HG02885 (cell line): ENCODE results near the gene F2R.
"Not testable (repeated sequence)": the region's sequence is repeated elsewhere in the genome, so short reads cannot be mapped to it uniquely, and the experiment has no call there.

Experiments
- ATAC-seq: cut with Tn5 transposase; IDR thresholded peaks from one replicate; pipeline ENCODE4 v1.9.1; 2021; ENCODE audit warnings: mild to moderate bottlenecking; ENCODE audit not compliant: unreplicated experiment, poor library complexity

F2R gene

DNA sequence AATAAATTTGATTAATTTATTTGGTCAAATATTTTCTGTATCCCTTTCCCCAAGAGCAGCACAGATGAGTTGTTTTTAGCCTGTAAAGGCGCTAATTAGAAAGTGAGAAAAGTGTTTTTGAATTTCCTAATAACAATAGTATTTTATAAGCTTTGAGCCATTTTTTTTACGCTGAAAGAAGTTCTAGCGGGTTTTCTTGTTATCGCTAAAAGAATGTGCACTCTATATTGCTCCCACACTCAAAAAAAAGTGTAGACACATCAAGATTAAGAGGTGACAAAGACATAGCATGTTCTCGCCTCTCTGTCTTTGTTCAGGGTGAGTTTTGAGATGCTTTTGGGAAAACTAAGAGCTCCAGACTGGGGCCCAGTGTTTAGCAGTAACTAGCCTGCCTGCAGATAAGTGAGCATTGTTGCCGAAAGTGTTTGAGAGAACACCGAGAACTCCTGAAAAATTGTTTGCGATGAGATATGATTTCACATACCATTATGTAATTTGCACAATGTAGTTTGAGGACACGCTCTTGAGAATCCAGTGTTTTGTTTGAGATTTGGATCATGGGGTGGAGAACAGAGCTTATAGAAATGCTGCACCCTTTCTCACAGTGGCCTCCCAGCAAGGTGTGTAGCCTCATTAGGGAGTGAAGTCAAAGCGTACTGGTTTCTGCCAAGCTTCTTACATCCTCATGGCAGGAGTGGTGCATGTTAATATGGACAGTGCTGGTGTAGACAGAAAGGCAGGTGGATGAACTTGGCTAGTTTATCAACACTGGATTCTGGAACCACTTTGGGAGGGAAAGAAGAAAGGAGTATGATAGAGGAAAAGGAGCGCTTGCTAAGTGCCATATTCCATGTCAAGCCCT, 1.5 kb downstream of the F2R start:
- ATAC-seq, result no peak

DNA sequence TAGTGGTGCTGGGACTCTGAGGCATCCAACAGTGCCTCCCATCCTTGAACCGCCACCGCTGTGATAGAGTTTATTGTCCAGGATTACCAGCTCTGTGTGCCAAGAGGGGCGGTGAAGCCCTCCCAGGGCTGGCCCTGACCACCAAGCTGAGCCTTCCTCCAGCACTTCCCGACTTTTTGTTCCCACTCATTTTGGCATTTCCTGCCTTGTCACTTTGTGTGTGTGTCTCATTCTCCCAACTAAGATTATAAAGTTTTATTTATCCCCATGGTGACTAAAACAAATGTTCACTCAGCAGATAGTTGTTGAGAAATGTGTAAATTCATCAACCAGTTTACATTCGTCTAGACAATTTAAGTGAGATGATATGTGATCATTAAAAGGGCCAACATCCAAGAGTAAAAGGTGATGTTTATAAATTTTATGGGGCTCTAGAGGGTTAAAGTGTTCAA, 2.5 kb downstream of the F2R start:
- no peak for ATAC-seq

DNA sequence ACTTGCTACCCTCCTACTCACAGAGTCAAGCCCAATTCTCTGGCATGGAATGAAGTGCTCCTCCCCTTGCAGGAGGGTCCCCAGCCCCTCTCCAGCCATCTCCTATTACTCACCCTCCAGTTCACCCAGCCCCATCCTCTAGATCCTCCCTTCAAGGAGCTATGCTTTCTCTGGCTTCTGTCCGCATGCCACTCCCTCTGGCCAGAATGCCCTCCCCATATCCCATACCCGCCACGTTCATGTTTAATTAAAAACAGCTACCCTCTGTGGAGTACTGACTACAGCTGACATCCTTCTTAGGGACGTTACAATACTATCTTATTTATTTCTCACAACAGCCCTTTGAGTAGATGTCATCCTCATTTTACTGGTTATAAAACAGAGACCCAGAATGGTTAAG, 3.0 kb downstream of the F2R start:
- ATAC-seq, result no peak

DNA sequence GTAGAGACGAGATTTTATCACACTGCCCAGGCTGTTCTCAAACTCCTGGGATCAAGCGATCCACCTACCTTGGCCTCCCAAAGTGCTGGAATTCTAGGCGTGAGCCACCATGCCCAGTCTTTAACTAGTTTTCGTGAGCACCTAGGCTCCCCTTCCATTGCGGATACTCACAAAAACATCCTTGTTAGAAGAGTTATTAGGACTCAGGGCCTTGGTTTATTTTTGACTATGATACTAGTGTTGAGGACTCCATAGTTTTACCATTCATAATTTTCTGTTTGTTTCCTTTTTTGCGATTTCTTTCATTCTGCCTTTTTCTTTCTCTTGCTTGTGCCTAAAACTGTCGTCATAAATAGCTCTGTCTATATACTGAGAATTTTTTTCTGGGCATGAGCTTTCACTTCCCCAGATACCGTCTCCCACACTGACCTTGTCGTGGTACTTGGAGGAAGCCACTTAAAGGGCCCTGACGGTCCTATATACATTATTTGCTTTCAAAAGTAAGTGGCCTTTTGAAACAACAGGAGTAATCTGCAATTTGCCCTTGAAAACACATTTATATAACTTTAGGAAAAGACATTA, 5.2 kb downstream of the F2R start:
- ATAC-seq, result peak; percentile 97

DNA sequence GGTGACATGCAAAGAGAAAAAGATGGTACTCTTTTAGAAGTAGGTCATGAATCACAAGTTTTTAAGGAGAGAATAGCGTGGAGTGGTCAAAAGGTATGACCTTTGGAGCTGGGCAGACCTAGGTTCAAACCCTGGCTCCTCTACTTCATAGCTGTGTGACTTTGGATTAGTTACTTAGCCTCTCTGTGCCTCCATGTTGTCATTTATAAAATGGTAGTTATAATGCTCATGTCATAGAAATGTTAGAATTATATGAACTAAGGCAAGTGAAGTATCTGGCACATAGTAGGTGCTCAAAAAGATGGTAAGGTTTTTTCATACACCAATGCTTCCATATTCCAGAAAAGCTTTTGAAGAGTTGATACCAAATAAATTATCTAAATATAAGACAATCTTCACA, 7.3 kb downstream of the F2R start:
- ATAC-seq, result no peak

DNA sequence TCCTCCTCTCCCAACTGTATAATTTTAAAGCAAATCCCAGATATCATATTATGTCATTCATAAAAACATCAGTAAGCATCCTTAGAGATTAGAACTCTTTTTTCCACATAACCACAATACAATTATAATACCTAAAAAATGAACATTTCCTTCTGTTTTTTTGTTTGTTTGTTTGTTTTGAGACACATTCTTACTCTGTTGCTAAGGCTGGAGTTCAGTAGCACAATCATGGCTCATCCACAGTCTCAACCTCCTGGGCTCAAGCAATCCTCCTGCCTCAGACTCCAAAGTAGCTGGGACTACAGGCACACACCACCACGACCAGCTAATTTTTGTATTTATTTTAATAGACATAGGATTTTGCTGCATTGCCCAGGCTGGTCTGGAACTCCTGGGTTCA, 8.0 kb downstream of the F2R start:
- ATAC-seq, result no peak

DNA sequence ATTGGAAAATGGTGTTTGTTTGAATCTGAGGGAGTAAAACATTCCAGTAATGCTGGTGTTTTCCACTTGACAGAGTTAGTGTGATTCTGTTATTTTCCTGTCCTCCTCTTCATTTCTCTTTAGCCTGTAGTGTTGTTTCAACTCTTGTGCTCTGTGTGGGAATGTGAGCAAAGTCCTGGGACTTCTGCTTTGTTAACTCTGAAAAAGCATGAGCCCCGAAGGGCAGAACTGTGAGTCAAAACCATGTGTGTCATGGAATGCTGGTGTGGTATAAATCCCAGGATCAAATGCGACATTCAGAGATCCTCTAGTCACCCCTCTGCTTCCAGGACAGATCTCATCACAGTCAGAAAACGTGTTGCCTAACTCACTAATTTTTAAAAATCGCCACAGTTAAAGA, 8.9 kb downstream of the F2R start:
- ATAC-seq, result no peak

DNA sequence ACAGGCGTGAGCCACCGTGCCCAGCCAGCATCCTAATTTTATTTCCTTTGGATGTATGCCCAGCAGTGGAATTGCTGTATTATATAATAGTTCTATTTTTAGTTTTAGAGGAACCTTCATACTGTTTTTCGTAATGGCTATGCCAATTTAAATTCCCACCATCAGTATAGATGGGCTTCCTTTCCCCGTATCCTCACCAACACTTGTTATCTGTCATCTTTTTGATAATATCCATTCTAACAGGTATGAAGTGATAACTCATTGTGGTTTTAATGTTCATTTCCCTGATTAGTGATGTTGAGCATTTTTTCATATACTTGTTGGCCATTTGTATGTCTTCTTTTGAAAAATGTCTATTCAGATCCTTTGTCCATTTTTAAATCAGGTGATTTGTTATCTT, 13.0 kb downstream of the F2R start:
- no peak for ATAC-seq

DNA sequence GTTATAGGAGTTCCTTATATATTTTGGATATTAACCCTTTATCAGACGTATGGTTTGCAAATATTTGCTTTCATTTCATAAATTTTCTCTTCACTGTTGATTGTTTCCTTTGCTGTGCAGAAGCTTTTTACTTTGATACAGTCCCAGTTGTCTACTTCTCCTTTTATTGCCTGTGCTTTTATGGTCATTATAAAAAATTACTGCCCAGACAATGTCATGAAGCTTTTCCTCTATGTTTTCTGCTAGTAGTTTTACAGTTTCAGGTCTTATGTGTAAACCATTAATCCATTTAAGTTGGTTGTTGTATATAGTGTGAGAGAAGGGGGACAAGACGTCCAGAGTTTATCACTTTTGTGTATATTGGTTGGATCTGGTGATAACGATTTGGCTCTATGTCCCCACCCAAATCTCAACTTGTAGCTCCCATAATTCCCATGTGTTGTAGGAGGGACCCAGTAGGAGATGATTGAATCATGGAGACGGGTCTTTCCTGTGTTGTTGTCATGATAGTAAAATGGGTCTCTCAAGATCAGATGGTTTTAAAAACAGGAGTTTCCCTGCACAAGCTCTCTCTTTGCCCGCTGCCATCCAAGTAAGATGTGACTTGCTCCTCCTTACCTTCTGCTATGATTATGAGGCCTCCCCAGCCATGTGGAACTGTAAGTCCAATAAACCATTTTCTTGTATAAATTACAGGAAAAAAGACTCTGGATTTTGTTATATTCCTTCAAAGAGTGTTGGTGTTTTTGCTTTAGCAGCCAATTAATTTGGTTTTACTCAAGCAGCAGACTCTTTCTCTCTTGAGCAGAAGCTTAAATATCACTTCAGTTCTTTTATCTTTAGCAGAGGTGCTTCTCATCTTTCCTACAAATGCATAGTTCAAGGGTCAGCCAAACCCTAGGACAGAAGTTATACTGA, 13.7 kb downstream of the F2R start:
- ATAC-seq, result no peak

DNA sequence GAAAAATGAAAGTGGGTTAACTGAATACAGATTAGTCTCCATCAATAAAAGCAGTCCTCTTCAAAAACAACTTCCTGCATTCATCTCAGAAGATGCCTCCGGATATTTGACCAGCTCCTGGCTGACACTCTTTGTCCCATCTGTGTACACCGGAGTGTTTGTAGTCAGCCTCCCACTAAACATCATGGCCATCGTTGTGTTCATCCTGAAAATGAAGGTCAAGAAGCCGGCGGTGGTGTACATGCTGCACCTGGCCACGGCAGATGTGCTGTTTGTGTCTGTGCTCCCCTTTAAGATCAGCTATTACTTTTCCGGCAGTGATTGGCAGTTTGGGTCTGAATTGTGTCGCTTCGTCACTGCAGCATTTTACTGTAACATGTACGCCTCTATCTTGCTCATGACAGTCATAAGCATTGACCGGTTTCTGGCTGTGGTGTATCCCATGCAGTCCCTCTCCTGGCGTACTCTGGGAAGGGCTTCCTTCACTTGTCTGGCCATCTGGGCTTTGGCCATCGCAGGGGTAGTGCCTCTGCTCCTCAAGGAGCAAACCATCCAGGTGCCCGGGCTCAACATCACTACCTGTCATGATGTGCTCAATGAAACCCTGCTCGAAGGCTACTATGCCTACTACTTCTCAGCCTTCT, 16.6 kb downstream of the F2R start:
- peak; percentile 23 for ATAC-seq

DNA sequence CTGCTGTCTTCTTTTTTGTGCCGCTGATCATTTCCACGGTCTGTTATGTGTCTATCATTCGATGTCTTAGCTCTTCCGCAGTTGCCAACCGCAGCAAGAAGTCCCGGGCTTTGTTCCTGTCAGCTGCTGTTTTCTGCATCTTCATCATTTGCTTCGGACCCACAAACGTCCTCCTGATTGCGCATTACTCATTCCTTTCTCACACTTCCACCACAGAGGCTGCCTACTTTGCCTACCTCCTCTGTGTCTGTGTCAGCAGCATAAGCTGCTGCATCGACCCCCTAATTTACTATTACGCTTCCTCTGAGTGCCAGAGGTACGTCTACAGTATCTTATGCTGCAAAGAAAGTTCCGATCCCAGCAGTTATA, 17.1 kb downstream of the F2R start:
- peak; percentile 90 for ATAC-seq

DNA sequence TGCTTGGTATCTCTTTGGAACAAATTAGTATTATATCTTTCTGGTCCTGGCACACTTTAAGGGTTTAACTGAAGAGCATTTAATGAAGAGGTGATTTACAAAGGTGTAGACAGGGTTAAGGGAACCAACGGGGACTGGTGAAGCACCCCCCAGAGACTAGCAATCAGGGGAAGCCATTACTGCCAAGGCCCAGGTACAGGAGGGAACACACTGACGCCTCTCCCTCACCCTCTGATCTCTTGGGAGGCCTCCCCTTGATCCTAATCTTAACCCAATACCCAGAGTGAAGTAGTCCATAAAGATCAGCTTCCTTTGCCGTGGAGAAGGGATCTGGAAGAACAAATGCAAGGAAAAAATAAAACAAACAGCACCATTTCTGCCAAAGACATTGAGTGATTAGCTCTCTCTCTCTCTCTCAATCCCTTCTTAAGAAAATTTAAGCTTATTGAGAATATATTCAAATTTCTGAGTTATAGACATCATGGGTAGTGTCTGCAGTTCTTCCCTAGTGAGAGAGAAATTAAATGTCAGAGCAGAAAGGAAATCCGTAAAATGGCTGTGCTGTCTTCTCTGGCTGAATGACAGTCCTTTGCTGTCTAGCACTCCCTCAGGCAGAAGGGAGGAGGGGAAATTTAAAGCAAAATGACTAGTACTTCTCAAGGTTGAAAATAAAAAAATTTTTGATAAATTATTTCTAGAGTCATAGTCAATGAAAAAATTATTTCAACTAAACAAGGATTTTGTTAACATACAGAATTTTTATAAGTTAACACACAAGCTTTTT, 20.0 kb downstream of the F2R start:
- no peak for ATAC-seq

DNA sequence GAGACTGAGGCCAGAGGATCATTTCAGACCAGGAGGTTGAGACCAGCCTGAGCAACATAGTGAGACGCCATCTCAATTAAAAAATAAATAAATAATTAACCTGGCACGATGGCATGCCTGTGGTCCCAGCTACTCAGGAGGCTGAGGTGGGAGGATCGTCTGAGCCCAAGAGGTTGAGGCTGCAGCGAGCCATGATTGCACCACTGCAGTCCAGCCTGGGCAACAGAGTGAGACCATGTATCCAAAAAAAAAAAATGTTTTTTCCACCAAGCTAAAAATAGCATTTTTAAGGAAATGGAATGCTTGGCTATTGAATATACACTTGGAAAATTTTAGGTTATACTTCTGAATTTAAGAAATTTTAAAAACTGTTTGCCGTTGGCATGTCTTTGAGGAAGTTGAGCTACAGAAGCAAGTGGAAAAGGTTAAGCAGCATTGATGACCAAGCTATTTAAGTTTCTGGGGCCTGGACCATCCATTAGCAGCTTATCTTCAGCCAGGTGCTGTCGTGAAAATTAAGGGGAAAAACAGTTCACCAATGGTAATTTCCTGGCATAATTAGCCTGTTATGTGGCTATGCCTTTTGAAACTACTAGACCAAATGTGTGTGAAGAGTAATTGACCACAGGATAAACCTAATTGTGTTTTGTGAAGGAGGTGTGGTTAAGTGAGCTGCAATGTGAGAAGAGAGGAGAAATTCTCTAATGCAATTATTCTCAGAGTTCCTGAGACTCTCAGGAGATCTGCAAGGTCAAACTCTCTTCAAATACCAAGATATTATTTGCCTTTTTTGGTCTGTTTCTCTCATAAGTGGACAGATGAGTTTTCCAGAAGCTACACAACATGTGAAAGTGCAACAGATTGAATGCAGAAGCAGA, 21.0 kb downstream of the F2R start:
- peak; percentile 21 for ATAC-seq

DNA sequence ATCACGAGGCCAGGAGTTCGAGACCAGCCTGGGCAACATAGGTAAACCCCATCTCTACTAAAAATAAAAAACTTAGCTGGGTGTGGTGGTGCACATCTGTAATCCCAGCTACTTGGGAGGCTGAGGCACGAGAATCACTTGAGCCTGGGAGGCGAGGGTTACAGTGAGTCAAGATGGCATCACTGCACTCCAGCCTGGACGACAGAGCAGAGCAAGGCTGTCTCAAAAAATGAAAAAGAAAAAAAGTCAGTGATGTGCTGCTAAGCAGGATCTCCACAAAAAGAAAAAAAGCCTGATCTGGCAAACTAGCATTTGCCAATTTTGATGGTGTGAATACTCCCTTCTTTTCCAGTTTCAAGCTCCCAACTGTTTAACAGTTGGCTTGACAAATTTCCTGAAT, 21.9 kb downstream of the F2R start:
- no peak for ATAC-seq

DNA sequence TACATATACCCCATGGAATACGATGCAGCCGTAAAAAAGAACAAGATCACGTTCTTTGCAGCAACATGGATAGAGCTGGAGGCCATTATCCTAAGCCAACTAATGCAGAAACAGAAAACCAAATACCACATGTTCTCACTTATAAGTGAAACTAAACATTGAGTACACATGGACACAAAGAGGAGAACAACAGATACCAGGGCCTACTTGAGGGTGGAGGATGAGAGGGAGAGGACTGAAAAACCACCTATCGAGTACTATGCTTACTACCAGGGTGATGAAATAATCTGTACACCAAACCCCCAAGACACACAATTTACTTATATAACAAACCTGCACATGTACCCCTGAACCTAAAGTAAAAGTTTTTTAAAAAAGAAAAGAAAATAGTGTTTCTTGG, 25.6 kb downstream of the F2R start:
- not testable (repeated sequence) for ATAC-seq

DNA sequence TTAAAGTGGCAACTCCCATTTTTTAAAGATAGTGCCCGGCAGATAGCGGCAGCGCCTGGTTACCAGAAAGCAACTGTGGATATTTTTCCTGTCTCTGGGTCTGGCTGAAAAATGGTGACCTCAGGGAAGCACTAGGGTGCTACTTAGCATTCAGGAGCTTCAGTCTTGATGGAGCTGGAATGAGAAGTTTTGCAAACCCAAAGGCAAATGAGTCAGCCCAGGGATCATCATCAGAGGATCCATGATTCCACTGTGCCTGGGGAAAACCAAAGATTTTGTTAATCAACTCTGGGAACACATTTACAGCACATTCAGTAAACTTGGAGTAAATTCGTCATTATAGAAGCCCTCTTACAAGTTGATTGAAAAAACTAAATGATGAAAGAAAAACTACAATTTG, 26.7 kb downstream of the F2R start:
- ATAC-seq, result no peak

DNA sequence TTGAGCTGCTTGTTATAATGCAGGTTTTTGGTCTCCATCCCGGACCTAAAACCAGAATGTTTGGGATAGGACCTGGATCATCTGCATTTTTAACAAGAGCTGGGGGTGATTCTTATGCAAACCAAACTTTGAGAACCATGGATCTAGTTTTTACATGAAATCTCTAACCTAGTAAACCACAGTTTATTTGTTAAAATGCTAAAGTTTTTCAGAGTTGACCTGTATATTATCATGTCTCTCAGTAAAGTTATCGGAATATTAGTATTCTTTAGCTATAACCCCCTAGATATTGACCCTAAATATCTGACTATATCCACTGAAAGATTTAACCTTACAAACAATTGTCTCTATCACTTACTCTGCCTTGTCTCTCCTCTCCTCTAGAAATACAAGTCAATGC, 28.7 kb downstream of the F2R start:
- ATAC-seq, result no peak

DNA sequence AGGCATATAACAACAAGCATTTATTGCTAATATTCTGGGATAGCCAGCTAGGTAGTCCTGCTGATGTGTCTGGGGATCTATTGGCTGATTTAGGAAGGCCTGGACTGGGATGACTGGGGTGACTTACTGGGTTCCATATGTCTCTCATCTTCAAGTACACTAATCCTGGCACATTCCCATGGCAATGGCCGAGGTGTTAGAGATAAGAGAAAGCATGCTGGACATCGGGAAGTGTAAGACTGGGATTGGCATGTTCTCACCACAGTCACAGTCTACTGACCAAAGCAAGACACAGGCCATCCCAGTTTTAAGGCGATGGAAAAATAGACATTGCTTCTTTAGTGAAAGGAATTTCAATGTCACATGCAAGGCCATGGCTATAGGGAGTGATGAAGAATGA, 29.7 kb downstream of the F2R start:
- no peak for ATAC-seq

DNA sequence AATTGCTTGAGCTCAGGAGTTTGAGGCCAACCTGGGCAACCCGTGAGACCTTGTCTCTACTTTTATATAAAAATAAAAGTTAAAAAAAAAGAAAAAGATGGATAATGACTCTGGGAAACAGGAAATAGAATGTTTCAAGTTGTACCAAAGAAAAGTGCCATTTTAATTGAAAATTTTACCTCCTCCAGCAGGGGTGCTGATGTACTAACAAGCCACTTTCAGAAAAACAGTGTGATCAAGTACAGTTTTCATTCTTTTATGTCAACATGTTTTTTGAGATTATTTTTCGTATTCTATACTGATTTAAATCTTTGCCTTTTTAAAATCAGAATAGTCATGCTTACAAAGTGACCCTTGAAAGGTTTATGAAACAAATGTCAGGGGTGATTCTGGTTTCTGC, 30.8 kb downstream of the F2R start:
- no peak for ATAC-seq
